ENCODE measurements around the gene MAGOH. TPM values are rescaled to one million over a fixed set of nuclear protein-coding genes. Genes with fewer than 3 reads are reported as not detected.

The MAGOH gene
- total and polyA plus RNA-seq, 10 of the 15 experiments (the other 5 are each of a cell fraction or from before 2014, with no cell fraction given) = 62.6 to 261 (median 89.8) TPM

- Histone ChIP-seq H4K20me1 (ENCODE audit: control insufficient read depth, insufficient read depth) (no peaks in the 10 kb centered on the region), H3K9ac (ENCODE audit: control insufficient read depth, insufficient read depth, low read length) (no peak overlapping the region), H3K27ac (ENCODE audit: control insufficient read depth, insufficient read depth) (no peak overlapping the region), H3K36me3 (ENCODE audit: control insufficient read depth in 2 of 2, insufficient read depth in 2 of 2, low read length in 1 of 2) (no peaks in the 10 kb centered on the region), H3K79me2 (ENCODE audit: control insufficient read depth, insufficient read depth, low read length) (no peaks in the 10 kb centered on the region), H2AFZ (ENCODE audit: control insufficient read depth, low read depth, low read length) (no peak overlapping the region), H3K4me2 (ENCODE audit: control insufficient read depth, insufficient read depth) (no peak overlapping the region), H3K27me3 (replicated peaks in 1 of 2; ENCODE audit: control insufficient read depth in 2 of 2, insufficient read depth in 2 of 2, low read length in 1 of 2) (no peaks in the 10 kb centered on the region; a peak in 1 of 4 replicates), H3K4me1 (ENCODE audit: control insufficient read depth, insufficient read depth, low read length) (no peaks in the 10 kb centered on the region), H3K4me3 (no peak overlapping the region), H3K9me3 (replicated peaks; ENCODE audit: control insufficient read depth, insufficient read depth, low read length) (no peaks in the 10 kb centered on the region)
- RAD21 ChIA-PET (ENCODE audit: unreplicated experiment) = no interaction called here
- BruUV-seq (replicated peaks) = no TSS peak
- CTCF ChIA-PET = interaction anchor here (3.5 kb wide), 1 partner anchor 9 kb away, joined by 16 read pairs; no protein-coding TSS in a partner anchor
- FAIRE-seq (no peak), ATAC-seq (no peak), DNase-seq (ENCODE audit: low read depth, low spot score) (no peak)
- intact Hi-C loops (cut with micrococcal nuclease; ENCODE audit: unreplicated experiment) (no loop called here), in situ Hi-C loops (cut with MboI) (loop anchor here (25.0 kb wide), 1 partner anchor 278 kb away; the partner anchor contains the start of gene ECHDC2)
- SMC1A ChIA-PET (ENCODE audit: uncharacterized antibody, unreplicated experiment) = interaction anchor here (0.6 to 1.5 kb wide), 2 partner anchors 8 to 10 kb away, joined by 3 read pairs; no protein-coding TSS in a partner anchor
- POLR2A ChIA-PET = no interaction called here
- no peak for TF ChIP-seq PKNOX1 (IDR thresholded peaks at IDR 0.05)
- no peak for TF ChIP-seq CEBPZ (IDR thresholded peaks at IDR 0.05; ENCODE audit: low read depth, low read length)
- 43% methylated on average over 10 of the region's 10 CpGs for WGBS (ENCODE audit: insufficient coverage, insufficient replicate concordance, low lambda C conversion rate, missing lambda C conversion rate)
Measured at GRCh38 chr1:53190210-53190611, 48.1 kb downstream of the MAGOH start.

All from GM12878 (cell line).